Umbilical cord (tissue), 2 donors: ENCODE measurements around the gene SH3BP1. TPM values are rescaled to one million over a fixed set of nuclear protein-coding genes. Genes with fewer than 3 reads are reported as not detected.
A peak's percentile ranks its signal among the peaks of the same experiment; 100 is the strongest.
"Not testable (repeated sequence)": the region's sequence is repeated elsewhere in the genome, so short reads cannot be mapped to it uniquely, and the experiment has no call there.

Experiments
- DNase-seq: peaks from one replicate; pipeline ENCODE4 v3.0.0-alpha.2; 2015; ENCODE audit warnings: low spot score
- total RNA-seq: library from RNA; depleted of rRNA; stranded (reverse); fragments of >200 nt; gene quantifications from one replicate; pipeline ENCODE4 v1.2.3, GENCODE V29; 2014; ENCODE audit warnings: low replicate concordance; ENCODE audit not compliant: insufficient read depth

SH3BP1 gene
- total RNA-seq, 1 donor from 2014 or later: 11.8 TPM

DNA sequence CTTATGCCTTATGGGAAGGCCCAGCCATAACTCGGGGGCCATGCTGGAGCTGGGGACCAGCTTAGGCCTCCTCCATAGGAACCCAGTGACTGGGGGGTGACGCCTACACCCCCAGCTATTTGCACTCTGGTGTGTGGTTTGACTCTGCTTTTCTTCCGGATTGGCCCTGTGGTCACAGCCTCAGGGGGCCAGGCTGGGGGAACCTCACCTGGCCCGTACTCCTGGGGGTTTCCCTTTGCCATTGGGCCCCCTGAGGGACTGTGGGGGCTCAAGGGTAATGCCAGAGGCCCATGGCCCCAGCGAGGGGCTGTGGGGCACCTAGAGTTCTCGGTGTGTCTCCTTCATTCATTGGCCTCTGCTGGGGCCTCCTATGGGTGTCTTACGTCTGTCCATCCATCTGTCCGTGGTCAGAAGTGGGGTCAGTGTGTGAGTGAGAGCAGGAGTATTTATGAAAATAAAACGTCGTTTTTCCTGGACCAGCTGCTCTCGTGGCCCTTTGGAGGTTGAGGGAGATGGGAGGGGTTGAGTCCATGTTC is 6.3 kb upstream of the SH3BP1 start:
- no peak for DNase-seq

DNA sequence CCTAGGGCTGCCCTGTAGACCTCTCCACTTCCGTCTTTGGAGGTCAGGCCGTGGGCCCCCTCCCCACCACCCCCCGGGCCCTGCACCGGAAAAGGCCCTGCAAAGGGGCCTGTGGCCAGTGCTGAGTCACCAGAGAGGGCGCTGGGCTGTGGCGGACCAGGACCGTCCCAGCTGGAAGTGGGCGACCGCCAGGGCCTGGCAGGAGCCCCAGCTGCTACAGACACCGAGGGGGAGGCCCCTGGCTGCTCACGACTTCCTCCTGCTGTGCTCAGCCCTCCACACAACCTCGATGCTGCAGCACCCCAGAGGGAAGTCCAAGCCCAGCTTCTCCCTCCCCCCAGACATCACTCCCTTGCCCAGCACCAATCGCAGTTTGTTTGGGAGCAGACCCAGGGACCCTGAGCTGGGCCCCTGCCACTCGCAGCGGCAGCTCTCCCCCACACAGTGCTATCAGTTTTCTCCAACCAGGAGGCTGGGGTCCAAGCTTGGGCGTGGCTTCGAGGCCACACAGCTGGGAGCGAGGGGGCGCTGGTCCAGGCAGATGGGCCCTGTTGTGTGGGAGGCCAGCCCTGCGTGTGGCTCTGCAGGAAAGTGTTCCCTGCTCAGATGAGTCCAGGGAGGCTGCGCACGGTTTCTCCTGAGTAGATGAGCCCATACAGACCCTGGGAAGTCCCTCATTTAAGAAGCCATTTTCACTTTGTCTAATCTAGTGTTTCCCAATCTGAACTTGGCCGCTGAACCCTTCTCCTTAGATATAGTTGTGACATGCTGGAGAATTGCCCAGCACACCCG is 5.6 kb upstream of the SH3BP1 start:
- peak; percentile 96 for DNase-seq

DNA sequence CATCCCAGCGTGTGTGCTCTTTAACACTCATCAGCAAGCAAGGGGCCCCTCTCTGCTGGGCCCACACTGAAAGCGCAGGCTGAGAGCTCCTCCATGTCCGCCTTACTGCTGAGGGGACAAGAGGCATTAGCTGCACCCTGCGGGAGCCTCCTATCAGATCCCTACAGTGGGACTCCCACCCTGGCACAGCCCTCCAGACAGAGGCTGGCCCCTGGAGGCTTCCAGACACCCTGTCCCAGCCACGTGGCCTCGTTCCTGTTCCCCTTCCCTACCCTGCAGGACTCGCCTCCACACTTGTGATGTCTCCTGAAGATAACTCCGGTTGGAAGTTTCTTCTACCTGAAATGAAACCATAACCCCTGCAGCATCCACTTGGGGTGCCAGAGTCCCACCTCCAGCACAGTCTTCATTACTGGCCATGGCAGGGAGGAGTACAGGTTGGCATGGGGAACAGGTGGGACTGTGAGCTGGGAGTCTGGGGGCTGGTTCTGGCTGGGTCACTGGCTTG is 5.0 kb upstream of the SH3BP1 start:
- no peak for DNase-seq

DNA sequence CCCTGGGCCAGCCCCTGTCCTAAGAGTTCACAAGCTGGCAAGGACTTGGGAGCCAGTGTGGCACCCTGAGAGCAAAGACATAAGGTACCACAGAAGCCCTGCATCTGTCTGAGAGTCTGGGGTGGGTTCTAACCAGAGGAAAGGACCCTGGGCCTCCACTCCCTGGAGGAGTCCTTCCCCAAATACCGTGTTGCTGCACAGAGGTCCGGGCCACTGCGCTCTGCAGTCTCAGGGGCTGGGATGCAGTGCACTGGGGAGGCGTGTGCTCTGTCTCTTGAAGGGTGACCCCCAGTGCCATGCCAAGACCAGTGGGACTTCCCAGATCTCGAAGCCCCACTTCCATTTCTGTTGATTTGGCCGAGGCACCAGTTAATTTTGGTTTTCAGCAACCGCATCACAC is 4.3 kb upstream of the SH3BP1 start:
- no peak for DNase-seq

DNA sequence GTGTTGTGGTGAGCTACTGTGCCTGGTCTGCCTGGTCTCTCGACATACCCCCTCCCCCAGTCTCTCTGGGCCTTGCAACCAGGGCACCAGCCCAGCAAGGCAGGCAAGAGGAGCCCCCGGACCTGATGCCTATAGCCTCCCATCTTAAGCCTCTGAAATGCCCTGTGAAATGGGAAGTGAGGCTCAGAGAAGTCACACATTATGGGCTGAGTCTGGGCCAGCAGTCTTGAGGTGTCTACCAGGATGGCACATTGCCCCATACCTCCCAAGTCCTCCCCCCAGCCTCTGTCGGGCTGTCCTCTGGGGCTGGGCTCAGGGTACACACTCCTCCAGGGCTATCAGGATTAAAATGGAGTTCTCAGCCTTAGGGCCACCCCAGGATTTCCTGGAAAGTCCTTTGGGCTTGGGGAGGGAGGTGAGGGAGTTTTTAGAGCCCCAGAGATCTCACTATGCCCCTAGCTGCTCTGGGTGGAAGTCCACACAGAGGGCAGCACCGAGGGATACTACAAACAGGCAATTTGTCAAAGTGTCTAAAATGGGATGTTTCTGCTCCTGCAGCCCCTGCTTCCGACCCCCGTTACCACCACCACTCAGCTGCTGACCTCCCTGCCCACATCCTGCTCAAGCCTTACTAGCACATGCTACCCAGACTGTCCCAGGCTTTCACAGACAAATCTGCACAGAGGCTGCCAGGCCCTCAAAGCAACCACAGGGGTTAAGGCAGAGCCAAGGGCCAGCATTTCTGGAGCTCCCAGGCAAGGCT is 3.1 kb upstream of the SH3BP1 start:
- no peak for DNase-seq

DNA sequence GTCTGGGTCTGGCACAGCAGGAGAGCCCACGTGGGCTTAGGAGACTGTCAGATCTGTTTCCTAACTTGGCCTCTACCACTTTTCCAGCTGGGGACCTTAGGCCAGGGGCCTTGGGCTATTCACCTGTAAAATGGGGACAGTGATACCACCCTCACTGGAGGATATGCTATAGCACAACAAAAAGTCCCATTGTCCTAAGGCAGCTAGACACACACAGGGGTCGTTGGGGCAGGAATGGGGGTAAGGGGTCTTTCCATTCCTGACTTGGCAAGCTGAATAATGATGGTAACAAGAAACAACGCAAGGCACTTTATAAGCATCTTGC is 2.6 kb upstream of the SH3BP1 start:
- no peak for DNase-seq

DNA sequence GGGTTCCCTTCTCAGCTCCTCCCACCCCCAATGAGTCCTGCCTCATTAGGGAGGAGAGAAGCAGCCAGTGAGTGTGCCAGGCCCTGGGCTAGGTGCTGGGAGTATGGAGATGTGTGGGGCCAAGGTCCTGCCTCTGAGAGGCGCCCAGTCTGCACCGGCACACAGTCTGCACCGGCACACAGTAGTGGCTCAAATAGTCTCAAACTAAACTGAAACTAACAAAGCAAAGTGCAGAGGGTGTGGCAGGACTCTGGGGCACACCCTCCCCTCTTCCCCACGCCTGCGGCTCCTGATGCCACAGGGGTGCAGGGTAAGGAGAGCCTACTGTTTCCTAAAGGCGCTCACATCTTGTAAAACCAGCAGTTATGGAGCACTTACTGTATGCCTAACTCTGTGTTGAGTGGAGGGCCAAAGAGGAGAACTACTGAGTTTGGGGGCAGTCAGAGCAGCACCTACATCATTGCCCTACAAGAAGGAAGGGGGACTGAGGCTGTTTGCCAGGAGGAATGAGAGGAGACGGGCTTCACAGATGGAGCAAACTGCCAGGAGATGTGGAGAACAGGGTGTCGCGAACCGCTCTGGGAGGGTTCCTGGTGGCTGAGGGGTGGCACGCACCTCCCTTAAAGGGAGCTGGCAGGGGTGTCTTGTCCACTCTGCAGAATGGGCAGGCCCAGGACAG is 939 bp upstream of the SH3BP1 start:
- no peak for DNase-seq

DNA sequence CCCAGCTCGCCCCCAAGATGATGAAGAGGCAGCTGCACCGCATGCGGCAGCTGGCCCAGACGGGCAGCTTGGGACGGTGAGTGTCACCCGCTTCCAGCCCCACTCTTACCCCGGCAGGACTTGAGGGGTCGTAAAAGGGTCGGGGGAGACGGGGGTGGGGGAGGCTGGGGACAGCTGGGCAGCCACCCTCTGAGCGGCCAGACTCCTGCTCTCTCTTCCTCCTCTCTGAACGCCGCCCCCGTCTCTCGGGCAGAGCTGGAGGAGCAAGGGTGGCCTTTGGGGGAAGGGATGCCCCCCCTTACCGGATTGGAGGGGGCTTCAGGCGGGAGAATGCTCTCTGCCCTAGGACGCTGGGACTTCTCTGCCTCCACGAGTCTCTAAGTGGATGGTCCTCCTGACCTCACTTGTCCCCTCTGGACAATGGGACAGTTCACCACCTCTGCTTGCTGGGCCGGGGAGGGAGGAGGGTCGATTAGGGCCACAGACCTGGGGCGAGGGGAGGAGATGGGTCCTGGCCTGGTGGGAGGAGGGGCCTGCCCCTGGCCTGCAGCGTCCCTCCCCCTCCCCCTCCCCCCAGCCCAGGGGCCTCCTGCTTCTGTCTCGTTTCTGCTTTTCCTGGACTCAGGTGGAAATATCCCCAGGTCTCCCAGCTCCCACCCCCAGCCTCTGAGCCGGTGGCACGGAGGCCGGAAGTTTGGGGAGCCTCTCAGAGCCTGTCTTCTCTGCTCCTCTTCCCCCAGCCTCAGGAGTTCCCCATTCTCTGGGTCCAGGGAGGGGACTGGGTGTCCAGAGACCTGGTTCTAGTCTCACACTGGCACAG is 512 bp downstream of the SH3BP1 start:
- no peak for DNase-seq

DNA sequence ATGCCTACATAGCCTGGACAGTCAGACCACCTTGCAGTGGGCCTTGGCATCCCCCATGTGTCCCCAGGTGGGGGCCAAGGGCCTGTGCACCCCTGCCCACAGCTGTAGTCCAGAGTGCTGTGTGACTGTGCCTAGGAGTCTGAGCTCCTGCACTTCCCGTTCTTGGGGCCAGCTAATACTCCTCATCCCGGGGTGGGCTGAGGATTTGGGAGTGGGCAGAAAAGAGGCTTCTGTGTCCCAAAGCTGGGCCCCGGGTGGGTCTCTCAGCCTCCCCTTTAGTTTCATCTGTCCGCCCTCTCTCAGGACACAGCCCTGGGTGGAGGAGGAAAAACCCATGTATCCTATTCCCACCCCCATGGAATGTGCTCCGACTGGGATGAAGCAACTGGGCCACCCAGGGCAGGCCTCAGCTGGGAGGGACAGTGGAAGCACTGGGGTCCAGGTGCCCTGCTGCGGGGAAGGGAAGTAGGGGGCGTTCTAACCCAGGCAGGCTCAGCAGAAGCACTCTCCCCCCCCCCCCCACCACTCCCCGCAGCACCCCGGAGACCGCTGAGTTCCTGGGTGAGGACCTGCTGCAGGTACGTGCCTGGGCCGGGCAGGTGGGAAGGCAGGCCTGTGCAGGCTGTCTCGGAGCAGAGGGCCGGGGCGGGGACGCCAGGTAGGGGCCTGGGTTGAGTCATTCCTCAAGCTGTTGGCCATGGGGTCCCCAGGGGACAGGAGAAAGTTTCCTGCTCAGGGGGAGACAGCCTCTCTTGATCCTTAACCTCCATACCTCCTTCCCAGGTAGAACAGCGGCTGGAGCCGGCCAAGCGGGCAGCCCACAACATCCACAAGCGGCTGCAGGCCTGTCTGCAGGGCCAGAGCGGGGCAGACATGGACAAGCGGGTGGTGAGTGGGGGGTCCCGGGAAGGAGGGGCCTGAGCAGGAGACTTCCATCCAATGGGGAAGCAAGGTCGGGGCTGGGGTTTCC is 1.4 kb downstream of the SH3BP1 start:
- DNase-seq: peak; percentile 61

DNA sequence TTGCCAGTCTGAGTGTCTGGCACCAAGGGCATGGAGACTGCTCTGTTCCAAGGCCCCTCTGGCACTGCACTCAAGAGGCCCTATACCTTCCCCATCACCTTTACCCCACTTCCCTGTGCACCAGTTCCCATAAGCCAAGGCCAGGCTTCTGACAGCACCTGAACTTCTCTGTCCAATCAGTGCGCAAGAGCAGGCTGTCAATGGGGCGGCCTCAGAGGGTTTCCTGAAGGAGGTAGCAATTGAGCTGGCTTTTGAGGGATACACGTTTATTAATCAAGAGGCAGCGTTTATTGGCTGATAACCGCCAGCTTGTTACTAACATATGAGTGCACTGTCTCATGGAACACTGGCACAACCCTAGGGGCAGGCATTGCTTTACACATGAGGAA is 2.1 kb downstream of the SH3BP1 start:
- no peak for DNase-seq

DNA sequence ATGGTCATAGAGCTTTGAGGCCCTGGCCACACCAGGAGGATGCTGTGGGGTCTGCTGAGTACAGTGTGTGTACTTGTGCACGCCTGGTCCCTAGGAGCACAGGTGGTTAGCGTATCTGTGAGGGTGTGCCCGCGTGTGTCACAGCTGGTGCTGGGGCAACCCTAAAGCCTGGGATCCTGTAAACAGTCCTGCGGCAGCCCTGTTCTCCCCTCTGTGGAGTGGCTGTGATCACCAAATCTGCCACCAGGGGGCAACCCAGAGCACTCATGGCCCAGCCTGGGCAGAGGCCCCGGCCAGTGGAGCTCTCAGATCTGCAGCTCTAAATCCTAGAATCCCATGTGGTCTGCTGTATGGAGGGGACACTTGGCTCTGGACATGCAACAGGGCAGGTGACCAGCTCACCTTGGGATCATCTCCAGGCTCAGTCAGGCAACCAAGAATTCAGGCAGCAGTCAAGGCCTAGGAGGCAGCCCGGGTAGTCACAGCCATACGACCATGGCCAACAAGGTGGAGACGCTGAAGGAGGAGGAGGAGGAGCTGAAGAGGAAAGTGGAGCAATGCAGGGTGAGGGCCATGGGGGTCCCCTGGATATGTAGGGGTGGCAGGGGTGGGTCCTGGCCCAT is 3.9 kb downstream of the SH3BP1 start:
- peak; percentile 83 for DNase-seq

DNA sequence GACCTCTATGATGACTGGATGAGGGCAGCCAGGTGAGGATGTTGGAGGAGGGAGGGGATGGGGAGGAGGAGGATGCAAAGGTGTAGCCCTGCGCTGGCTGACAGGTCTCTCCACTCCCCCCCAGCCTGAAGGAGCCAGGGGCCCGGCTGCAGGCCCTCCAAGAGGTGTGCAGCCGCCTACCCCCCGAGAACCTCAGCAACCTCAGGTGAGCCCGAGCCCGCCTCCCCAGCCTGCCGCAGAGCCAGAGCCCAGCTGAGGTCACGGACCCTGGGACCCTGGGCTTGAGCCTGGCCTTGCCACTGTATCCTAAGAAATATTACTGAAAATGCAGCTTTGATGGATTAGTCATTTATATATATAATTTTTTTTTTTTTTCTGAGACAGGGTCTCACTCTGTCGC is 7.8 kb downstream of the SH3BP1 start:
- DNase-seq: no peak

DNA sequence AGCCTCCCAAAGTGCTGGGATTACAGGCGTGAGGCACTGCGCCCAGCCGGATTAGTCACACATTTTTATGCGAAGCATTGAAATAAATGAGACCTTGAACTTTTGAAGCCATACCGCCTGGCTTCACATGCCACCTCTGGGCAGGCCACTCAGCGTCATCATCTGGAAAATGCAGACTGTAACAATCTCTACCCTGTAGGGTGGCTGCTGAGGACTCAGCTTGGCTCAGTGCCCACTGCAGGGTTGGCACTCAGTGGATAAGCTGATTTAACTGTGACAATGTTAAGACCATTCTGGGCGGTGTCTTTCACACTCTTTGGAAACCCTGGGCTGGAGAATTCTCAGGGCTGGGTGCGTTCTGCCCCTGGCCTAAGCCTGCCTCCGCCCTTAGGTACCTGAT is 8.5 kb downstream of the SH3BP1 start:
- no peak for DNase-seq

DNA sequence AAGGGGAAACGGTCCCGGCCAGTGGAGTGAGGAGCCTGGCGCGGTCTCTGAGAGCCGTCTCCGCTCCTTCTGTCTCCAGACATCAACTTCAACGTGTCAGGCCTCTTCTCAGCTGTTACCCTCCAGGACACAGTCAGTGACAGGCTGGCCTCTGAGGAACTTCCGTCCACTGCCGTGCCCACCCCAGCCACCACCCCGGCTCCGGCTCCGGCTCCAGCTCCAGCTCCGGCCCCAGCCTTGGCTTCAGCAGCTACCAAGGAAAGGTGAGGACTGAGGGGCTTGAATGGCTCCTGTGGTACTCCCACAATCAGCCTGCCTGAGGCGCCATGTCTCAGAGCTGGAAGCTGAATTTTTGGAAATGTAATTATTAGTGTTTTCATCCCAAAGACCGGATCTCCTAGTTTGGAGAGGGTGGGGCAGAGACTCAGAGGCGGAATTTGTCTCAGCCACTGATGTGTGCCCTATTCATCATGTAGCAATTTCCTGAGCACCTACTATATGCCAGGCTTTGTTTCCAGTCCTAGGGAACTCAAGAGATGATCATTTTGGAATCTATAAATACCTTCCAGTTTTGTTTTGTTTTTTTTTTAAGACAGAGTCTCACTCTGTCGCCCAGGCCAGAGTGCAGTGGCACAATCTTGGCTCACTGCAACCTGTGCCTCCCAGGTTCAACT is 11.1 kb downstream of the SH3BP1 start:
- no peak for DNase-seq

DNA sequence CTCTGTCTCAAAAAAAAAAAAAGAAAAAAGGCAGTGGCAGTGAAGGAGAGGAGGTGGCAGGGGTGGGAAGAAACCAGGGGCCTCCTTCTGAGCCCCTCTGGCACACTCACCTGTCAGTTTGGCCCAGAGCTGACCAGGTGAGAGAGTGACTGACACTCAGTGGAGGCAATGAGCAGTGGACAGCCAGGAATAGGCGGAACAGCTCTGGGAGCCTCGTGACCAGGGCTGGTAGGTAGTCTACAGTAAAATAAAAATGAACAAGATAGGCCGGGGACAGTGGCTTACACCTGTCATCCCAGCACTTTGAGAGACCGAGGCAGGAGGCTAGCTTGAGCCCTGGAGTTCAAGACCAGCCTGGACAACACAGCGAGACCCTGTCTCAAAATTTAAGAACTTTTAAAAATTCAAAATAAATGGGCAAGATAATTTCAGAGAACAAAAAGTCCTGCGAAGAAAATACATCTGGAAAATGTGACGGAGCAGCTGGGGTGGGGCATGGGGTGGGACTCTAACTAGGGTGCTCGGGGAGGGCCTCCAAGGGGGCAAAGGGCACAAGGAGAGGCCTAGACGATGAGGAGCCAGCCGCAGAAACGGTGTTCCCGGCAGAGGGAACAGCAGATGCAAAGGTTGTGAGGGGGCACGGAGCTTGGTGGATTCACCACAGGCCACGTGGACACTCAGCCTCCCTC is 15.2 kb downstream of the SH3BP1 start:
- DNase-seq: no peak

DNA sequence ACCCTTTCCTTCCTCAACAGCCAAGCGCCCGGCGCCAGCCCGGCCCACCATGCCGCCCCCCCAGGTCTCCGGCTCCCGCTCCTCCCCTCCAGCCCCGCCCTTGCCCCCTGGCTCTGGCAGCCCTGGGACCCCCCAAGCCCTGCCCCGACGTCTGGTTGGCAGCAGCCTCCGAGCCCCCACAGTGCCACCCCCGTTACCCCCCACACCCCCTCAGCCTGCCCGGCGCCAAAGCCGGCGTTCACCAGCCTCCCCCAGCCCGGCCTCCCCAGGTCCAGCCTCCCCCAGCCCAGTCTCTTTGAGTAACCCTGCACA is 15.7 kb downstream of the SH3BP1 start:
- DNase-seq: no peak

DNA sequence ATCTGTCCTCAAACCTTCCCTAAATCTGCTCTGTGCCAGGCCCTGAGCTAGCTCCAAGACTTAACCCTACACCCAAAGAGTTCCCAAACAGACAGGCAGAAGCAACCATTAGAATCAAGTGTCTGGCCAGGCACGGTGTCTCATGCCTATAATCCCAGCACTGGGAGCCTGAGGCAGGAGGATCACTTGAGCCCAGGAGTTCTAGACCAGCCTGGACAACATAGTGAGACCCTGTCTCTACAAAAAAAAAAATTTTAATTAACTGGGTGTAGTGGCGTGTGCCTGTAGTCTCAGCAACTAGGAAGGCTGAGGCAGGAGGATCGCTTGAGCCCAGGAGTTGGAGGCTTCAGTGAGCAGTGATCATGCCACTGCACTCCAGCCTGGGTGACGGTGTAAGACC is 17.1 kb downstream of the SH3BP1 start:
- not testable (repeated sequence) for DNase-seq

DNA sequence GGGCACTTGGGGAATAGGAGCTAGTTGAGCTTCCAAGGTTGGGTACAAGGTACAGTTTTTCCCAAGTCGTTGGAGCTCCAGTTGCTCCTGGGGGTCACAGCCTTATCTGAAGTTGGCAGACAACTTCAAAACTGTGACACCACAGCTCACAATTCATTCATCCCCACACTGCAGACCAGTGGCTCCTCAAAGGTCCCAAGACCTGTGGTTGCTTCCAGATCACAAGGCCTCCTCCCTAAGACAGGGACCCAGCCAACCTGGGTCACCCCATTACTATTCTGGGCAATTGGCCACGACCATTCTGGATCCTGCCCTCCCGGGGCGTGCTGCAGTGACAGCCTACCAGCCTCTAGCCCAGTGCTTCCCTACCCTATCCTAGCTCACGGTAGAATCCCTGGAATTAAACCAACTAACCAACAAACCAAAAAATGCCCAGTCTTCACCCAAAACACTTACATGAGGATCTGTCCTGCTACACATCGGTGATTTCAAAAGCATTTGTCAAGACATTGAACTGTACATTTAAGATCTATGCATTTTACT is 18.2 kb downstream of the SH3BP1 start:
- no peak for DNase-seq
